ENCODE results near the gene GMPR. TPM values are rescaled to one million over a fixed set of nuclear protein-coding genes. Genes with fewer than 3 reads are reported as not detected.
"Not testable (repeated sequence)": the region's sequence is repeated elsewhere in the genome, so short reads cannot be mapped to it uniquely, and the experiment has no call there.

GMPR gene
- total and polyA plus RNA-seq, 2 donors (not counting 3 experiments of a cell fraction or from before 2014, with no cell fraction given): 36.3 to 64.0 TPM

DNA sequence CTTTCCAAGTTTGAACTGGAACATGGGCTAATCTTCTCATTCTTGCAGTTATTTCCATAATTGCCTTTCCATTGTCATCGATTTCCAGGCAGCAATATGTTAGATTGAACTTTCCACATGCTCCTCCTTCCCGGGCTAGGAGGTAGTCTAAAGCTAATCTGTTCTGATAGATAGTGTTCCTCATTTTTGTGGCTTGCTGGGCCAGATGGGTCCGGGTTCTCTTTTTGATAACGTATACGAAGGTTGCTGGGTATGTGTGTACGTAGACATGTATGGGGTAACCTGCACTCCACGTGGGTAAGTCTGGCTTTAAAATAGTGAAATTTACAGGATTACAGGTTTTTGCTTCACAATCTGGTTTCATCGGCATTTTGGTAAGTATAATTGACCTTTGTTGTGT is 14.0 kb upstream of the GMPR start:
- Histone ChIP-seq H3K4me2 (ENCODE audit: insufficient read depth, low read length) (no peak overlapping the region), H3K4me3 (replicated peaks in 1 of 3; ENCODE audit: insufficient read depth in 1 of 3, low read depth in 1 of 3, low read length in 3 of 3) (no peak overlapping the region), H2AFZ (ENCODE audit: low read depth, low read length) (no peak overlapping the region), H3K27ac (ENCODE audit: insufficient read depth, low read depth, low read length) (no peak overlapping the region), H3K9me1 (replicated peaks; ENCODE audit: control insufficient read depth, extremely low read depth, insufficient read depth, low read length) (no peaks in the 10 kb centered on the region), H3K27me3 (ENCODE audit: control insufficient read depth in 2 of 2, insufficient read depth in 2 of 2, low read length in 2 of 2) (peaks cover 0 to 3% of the 10 kb centered on the region in 2 experiments), H3K36me3 (ENCODE audit: control insufficient read depth in 2 of 2, extremely low read depth in 1 of 2, insufficient read depth in 2 of 2, low read length in 2 of 2) (no peaks in the 10 kb centered on the region), H3K9me3 (replicated peaks; ENCODE audit: control insufficient read depth, insufficient read depth, low read length) (no peaks in the 10 kb centered on the region), H3K4me1 (ENCODE audit: control insufficient read depth, extremely low read depth, insufficient read depth, low read length) (peaks cover 7% of the 10 kb centered on the region), H3K79me2 (ENCODE audit: control insufficient read depth, insufficient read depth, low read length) (no peaks in the 10 kb centered on the region), H4K20me1 (replicated peaks; ENCODE audit: control insufficient read depth, extremely low read depth, insufficient read depth, low read length) (no peaks in the 10 kb centered on the region), H3K9ac (replicated peaks; ENCODE audit: extremely low read depth, insufficient read depth, low read length) (no peak overlapping the region)
- FAIRE-seq: no peak
- POLR2A ChIA-PET: no interaction called here
- CTCF ChIA-PET: no interaction called here
- intact Hi-C loops (cut with micrococcal nuclease) (no loop called here), dilution Hi-C loops (cut with MboI; ENCODE audit: extremely low pct_ligation_motif_present, low sequenced_read_pairs) (no loop called here)
- no peak for DNase-seq (ENCODE audit: low read depth, low spot score)
- BruUV-seq (replicated peaks): no TSS peak
- no peak for TF ChIP-seq GATA2 (IDR thresholded peaks at IDR 0.05; ENCODE audit: insufficient read depth, insufficient read length, low read depth, low read length)
- TF ChIP-seq, protein P1, sequence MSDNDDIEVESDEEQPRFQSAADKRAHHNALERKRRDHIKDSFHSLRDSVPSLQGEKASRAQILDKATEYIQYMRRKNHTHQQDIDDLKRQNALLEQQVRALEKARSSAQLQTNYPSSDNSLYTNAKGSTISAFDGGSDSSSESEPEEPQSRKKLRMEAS (IDR thresholded peaks at IDR 0.05; ENCODE audit: insufficient read depth, insufficient read length): no peak
- no peak for TF ChIP-seq POLR2A (IDR thresholded peaks at IDR 0.05; ENCODE audit: low read depth, low read length)
- TF ChIP-seq, protein P2, sequence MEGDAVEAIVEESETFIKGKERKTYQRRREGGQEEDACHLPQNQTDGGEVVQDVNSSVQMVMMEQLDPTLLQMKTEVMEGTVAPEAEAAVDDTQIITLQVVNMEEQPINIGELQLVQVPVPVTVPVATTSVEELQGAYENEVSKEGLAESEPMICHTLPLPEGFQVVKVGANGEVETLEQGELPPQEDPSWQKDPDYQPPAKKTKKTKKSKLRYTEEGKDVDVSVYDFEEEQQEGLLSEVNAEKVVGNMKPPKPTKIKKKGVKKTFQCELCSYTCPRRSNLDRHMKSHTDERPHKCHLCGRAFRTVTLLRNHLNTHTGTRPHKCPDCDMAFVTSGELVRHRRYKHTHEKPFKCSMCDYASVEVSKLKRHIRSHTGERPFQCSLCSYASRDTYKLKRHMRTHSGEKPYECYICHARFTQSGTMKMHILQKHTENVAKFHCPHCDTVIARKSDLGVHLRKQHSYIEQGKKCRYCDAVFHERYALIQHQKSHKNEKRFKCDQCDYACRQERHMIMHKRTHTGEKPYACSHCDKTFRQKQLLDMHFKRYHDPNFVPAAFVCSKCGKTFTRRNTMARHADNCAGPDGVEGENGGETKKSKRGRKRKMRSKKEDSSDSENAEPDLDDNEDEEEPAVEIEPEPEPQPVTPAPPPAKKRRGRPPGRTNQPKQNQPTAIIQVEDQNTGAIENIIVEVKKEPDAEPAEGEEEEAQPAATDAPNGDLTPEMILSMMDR (IDR thresholded peaks at IDR 0.05; ENCODE audit: extremely low read depth in 1 of 2, insufficient read depth in 1 of 2, low read depth in 1 of 2, low read length in 2 of 2): no peak
- TF ChIP-seq FOS (IDR thresholded peaks at IDR 0.05; ENCODE audit: borderline replicate concordance, insufficient read depth, low read length): no peak
- no peak for TF ChIP-seq EZH2 (IDR thresholded peaks at IDR 0.05; ENCODE audit: borderline replicate concordance, low read depth, low read length, severe bottlenecking)

DNA sequence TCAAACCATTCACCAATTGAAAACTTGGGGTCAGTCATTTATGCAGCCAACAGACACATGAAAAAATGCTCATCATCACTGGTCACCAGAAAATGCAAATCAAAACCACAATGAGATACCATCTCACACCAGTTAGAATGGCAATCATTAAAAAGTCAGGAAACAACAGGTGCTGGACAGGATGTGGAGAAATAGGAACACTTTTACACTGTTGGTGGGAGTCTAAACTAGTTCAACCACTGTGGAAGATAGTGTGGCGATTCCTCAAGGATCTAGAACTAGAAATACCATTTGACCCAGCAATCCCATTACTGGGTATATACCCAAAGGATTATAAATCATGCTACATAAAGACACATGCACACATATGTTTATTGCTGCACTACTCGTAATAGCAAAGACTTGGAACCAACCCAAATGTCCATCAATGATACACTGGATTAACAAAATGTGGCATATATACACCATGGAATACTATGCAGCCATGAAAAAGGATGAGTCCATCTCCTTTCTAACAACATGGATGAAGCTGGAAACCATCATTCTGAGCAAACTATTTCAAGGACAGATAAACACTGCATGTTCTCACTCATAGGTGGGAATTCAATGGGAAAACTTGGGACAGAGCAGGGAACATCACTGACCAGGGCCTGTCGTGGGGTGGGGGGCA is 13.2 kb upstream of the GMPR start:
- H3K79me2 ChIP-seq (ENCODE audit: control insufficient read depth, insufficient read depth, low read length); H3K27ac ChIP-seq (ENCODE audit: insufficient read depth, low read depth, low read length); H2AFZ ChIP-seq (ENCODE audit: low read depth, low read length); H3K27me3 ChIP-seq (ENCODE audit: control insufficient read depth in 2 of 2, insufficient read depth in 2 of 2, low read length in 2 of 2); H3K36me3 ChIP-seq (ENCODE audit: control insufficient read depth in 2 of 2, extremely low read depth in 1 of 2, insufficient read depth in 2 of 2, low read length in 2 of 2); DNase-seq (ENCODE audit: low read depth, low spot score); dilution Hi-C loops (cut with MboI; ENCODE audit: extremely low pct_ligation_motif_present, low sequenced_read_pairs); H3K4me3 ChIP-seq (replicated peaks in 1 of 3; ENCODE audit: insufficient read depth in 1 of 3, low read depth in 1 of 3, low read length in 3 of 3); intact Hi-C loops (cut with micrococcal nuclease); H4K20me1 ChIP-seq (replicated peaks; ENCODE audit: control insufficient read depth, extremely low read depth, insufficient read depth, low read length); H3K9me1 ChIP-seq (replicated peaks; ENCODE audit: control insufficient read depth, extremely low read depth, insufficient read depth, low read length); POLR2A ChIA-PET; H3K9me3 ChIP-seq (replicated peaks; ENCODE audit: control insufficient read depth, insufficient read depth, low read length); CTCF ChIA-PET; FAIRE-seq; H3K4me1 ChIP-seq (ENCODE audit: control insufficient read depth, extremely low read depth, insufficient read depth, low read length); BruUV-seq (replicated peaks); H3K4me2 ChIP-seq (ENCODE audit: insufficient read depth, low read length); H3K9ac ChIP-seq (replicated peaks; ENCODE audit: extremely low read depth, insufficient read depth, low read length): not testable (repeated sequence)

DNA sequence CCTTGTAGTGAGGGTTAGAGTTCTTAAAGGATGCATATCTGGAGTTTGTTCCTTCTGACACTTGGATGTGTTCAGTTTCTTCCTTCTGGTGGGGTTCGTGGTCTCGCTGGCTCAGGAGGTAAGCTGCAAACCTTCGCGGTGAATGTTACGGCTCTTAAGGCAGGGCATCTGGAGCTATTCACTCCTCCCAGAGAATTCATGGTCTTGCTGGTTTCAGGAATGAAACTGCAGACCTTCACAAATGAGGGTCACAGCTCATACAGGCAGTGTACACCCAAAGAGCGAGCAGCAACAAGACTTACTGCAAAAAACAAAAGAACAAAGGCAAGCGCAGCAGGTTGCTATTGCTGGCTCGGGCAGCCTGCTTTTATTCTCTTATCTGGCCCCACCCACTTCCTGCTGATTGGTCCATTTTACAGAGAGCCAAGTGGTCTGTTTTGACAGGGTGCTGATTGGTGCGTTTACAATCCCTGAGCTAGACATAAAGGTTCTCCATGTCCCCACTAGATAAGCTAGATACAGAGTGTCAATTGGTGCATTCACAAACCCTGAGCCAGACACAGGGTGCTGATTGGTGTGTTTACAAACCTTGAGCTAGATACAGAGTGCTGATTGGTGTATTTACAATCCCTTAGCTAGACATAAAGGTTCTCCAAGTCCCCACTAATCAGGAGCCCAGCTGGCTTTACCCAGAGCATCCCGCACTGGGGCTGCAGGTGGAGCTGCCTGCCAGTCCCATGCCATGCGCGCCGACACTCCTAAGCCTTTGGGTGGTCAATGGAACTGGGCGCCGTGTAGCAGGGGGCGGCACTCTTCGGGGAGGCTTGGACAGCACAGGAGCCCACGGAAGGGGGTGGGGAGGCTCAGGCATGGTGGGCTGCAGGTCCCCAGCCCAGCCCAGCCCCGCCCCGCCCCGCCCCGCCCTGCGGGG is 12.0 kb upstream of the GMPR start:
- H3K4me3 ChIP-seq (replicated peaks in 1 of 3; ENCODE audit: insufficient read depth in 1 of 3, low read depth in 1 of 3, low read length in 3 of 3); H3K9me3 ChIP-seq (replicated peaks; ENCODE audit: control insufficient read depth, insufficient read depth, low read length); intact Hi-C loops (cut with micrococcal nuclease); DNase-seq (ENCODE audit: low read depth, low spot score); H3K9me1 ChIP-seq (replicated peaks; ENCODE audit: control insufficient read depth, extremely low read depth, insufficient read depth, low read length); H3K9ac ChIP-seq (replicated peaks; ENCODE audit: extremely low read depth, insufficient read depth, low read length); H3K4me2 ChIP-seq (ENCODE audit: insufficient read depth, low read length); H3K4me1 ChIP-seq (ENCODE audit: control insufficient read depth, extremely low read depth, insufficient read depth, low read length); FAIRE-seq; H3K36me3 ChIP-seq (ENCODE audit: control insufficient read depth in 2 of 2, extremely low read depth in 1 of 2, insufficient read depth in 2 of 2, low read length in 2 of 2); H3K27me3 ChIP-seq (ENCODE audit: control insufficient read depth in 2 of 2, insufficient read depth in 2 of 2, low read length in 2 of 2); BruUV-seq (replicated peaks); dilution Hi-C loops (cut with MboI; ENCODE audit: extremely low pct_ligation_motif_present, low sequenced_read_pairs); H3K79me2 ChIP-seq (ENCODE audit: control insufficient read depth, insufficient read depth, low read length); POLR2A ChIA-PET; H4K20me1 ChIP-seq (replicated peaks; ENCODE audit: control insufficient read depth, extremely low read depth, insufficient read depth, low read length); CTCF ChIA-PET; H3K27ac ChIP-seq (ENCODE audit: insufficient read depth, low read depth, low read length); H2AFZ ChIP-seq (ENCODE audit: low read depth, low read length): not testable (repeated sequence)

Measured in endothelial cell of umbilical vein (primary cell).